SJSA1 (cell line): ENCODE results near the gene ABHD2. TPM values are rescaled to one million over a fixed set of nuclear protein-coding genes. Genes with fewer than 3 reads are reported as not detected.

Source experiments
- DNase-seq, 2 experiments: peaks; one replicate each; pipeline ENCODE4 v3.0.0-alpha.2; 2015 to 2020; ENCODE audit warnings: low spot score in 2 of 2, low read depth in 1 of 2
- H3K27ac ChIP-seq: fragments of 250-450 bp; sonication (Bioruptor Pico); 2 replicates; pipeline ENCODE4 v1.5.1; 2020; ENCODE audit warnings: mild to moderate bottlenecking, moderate library complexity
- H3K27me3 ChIP-seq: fragments of 250-450 bp; sonication (Bioruptor Pico); replicated peaks from 2 replicates; pipeline ENCODE4 v1.5.1; 2020; ENCODE audit warnings: mild to moderate bottlenecking, moderate library complexity
- H3K36me3 ChIP-seq: fragments of 250-450 bp; sonication (Bioruptor Pico); 2 replicates; pipeline ENCODE4 v1.5.1; 2020; ENCODE audit warnings: mild to moderate bottlenecking
- H3K4me1 ChIP-seq: fragments of 250-450 bp; sonication (Bioruptor Pico); replicated peaks from 2 replicates; pipeline ENCODE4 v1.6.1; 2021; ENCODE audit warnings: mild to moderate bottlenecking
- H3K4me3 ChIP-seq: fragments of 250-450 bp; sonication (Bioruptor Pico); 2 replicates; pipeline ENCODE4 v1.5.1; 2020; ENCODE audit warnings: mild to moderate bottlenecking
- H3K9me3 ChIP-seq: fragments of 250-450 bp; sonication (Bioruptor Pico); replicated peaks from 2 replicates; pipeline ENCODE4 v1.5.1; 2020; ENCODE audit warnings: mild to moderate bottlenecking
- total RNA-seq: library from RNA; depleted of rRNA; stranded (reverse); fragments of >200 nt; shearing (Covaris generic); gene quantifications from 2 replicates; pipeline ENCODE4 v1.2.3, GENCODE V29; 2014

ABHD2 gene
- total RNA-seq, 1 experiment from 2014 or later, result 32.6 TPM

GRCh38 chr15:89066280-89066679 is 22.0 kb upstream of the ABHD2 start:
- no peaks in the 10 kb centered on the region for H3K4me1 ChIP-seq
- H3K4me3 ChIP-seq, result no peak overlapping the region
- no peak overlapping the region for H3K27ac ChIP-seq
- peaks cover 18% of the 10 kb centered on the region for H3K9me3 ChIP-seq
- no peak for DNase-seq
- no peaks in the 10 kb centered on the region for H3K27me3 ChIP-seq
- no peaks in the 10 kb centered on the region for H3K36me3 ChIP-seq

GRCh38 chr15:89067751-89068150 is 20.5 kb upstream of the ABHD2 start:
- Histone ChIP-seq H3K27ac (no peak overlapping the region), H3K4me1 (no peaks in the 10 kb centered on the region), H3K4me3 (no peak overlapping the region), H3K36me3 (no peaks in the 10 kb centered on the region), H3K27me3 (no peaks in the 10 kb centered on the region), H3K9me3 (peaks cover 18% of the 10 kb centered on the region)
- no peak for DNase-seq

- no peaks in the 10 kb centered on the region for H3K27me3 ChIP-seq
- H3K36me3 ChIP-seq, result no peaks in the 10 kb centered on the region
- peaks cover 18% of the 10 kb centered on the region for H3K9me3 ChIP-seq
- no peak for DNase-seq
- H3K27ac ChIP-seq, result no peak overlapping the region
- H3K4me3 ChIP-seq, result no peak overlapping the region
- no peaks in the 10 kb centered on the region for H3K4me1 ChIP-seq
Observed at GRCh38 chr15:89068325-89068784, 19.9 kb upstream of the ABHD2 start.

- Histone ChIP-seq H3K9me3 (peaks cover 18% of the 10 kb centered on the region), H3K4me1 (no peaks in the 10 kb centered on the region), H3K36me3 (no peaks in the 10 kb centered on the region), H3K4me3 (no peak overlapping the region), H3K27ac (no peak overlapping the region), H3K27me3 (no peaks in the 10 kb centered on the region)
- no peak for DNase-seq
Observed at GRCh38 chr15:89070197-89071124, 17.8 kb upstream of the ABHD2 start.

- no peak overlapping the region for H3K27ac ChIP-seq
Observed at GRCh38 chr15:89071471-89071870, 16.8 kb upstream of the ABHD2 start.

GRCh38 chr15:89072277-89072869 is 15.9 kb upstream of the ABHD2 start:
- peaks cover 5% of the 10 kb centered on the region for H3K9me3 ChIP-seq
- H3K4me3 ChIP-seq, result no peak overlapping the region
- no peaks in the 10 kb centered on the region for H3K4me1 ChIP-seq
- DNase-seq, result no peak
- no peak overlapping the region for H3K27ac ChIP-seq
- H3K27me3 ChIP-seq, result no peaks in the 10 kb centered on the region
- H3K36me3 ChIP-seq, result no peaks in the 10 kb centered on the region

More at GRCh38 chr15:89071471-89071870, 16.8 kb upstream of the ABHD2 start:
- Histone ChIP-seq H3K9me3 (peaks cover 11% of the 10 kb centered on the region), H3K36me3 (no peaks in the 10 kb centered on the region), H3K4me1 (no peaks in the 10 kb centered on the region), H3K4me3 (no peak overlapping the region), H3K27me3 (no peaks in the 10 kb centered on the region)
- DNase-seq, result no peak

DNA sequence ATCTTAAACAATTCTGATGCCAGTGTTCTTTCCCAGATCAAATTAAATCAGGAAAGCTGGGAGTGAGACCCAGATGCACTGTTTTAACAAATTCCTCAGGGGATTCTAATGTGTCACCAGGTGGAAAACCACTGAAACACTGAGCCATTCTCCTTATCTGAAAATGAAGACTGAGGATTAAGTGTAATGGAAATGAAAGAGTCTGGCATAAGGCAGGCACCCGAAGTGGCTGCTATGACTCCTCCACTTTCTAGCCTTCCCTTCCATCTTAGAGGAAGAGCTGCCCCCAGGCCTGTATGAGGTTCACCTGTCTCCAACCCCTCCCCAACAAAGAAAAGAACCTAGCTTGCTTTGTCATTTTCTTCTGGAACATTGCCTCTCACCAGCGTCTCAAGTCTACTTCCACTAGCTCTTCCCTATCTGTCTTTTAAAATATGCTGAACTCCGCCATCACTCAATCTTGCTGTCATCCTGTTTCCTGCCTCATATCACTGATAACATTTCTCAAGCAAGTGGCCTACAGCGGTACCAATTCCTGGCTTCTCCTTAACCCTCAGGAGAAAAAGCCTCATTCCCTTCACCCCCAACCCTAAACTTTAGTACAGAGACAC is 13.7 kb upstream of the ABHD2 start:
- no peak for DNase-seq
- no peaks in the 10 kb centered on the region for H3K27me3 ChIP-seq
- no peaks in the 10 kb centered on the region for H3K36me3 ChIP-seq
- H3K4me1 ChIP-seq, result no peaks in the 10 kb centered on the region
- no peaks in the 10 kb centered on the region for H3K9me3 ChIP-seq
- no peak overlapping the region for H3K27ac ChIP-seq
- H3K4me3 ChIP-seq, result no peak overlapping the region

GRCh38 chr15:89075101-89075640 is 13.1 kb upstream of the ABHD2 start:
- H3K27ac ChIP-seq, result no peak overlapping the region
- H3K27me3 ChIP-seq, result no peaks in the 10 kb centered on the region
- H3K36me3 ChIP-seq, result no peaks in the 10 kb centered on the region
- no peaks in the 10 kb centered on the region for H3K4me1 ChIP-seq
- no peaks in the 10 kb centered on the region for H3K9me3 ChIP-seq
- DNase-seq, result no peak
- H3K4me3 ChIP-seq, result no peak overlapping the region

DNA sequence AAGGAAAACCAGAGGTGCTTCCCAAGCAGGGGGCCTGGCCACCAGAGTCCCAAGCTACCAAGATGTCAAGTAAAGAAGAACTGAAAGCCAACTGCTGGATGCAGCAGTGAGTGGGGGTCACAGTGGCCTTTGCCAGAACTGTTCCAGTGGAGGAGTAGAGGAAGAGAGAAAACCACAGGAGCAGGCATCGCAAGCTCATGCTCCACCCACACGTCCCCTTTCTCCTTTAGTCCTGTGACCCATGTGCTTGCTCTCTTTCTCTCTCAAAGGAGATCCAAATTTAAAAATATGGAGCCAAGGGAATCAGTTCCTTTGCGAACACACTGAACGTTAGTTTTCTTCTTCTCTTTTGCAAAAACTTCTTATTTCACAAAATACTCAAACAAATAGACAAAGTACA is 12.4 kb upstream of the ABHD2 start:
- Histone ChIP-seq H3K27ac (no peak overlapping the region), H3K9me3 (no peaks in the 10 kb centered on the region), H3K4me3 (no peak overlapping the region), H3K4me1 (no peaks in the 10 kb centered on the region), H3K36me3 (no peaks in the 10 kb centered on the region), H3K27me3 (no peaks in the 10 kb centered on the region)
- no peak for DNase-seq

DNA sequence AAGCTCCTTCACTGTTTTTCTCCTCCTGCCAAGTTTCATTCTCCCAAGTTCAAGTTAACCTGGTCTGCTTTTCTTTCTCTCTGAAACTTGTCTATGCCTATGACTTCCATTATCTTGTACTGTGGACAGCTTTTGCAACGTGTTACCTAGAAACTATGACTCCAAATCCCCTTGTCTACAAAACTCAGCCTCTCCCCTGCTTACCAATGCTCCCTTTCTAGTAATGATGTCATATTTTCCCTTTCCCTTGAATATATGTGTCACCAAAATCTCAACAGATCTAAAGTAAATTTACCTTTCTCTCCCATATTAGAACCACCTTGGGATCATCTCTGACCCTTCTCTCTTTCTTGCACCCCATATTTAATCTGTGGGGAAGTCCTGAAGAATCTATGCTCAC is 10.5 kb upstream of the ABHD2 start:
- H3K4me3 ChIP-seq, result no peak overlapping the region
- H3K27ac ChIP-seq, result no peak overlapping the region
- H3K27me3 ChIP-seq, result no peaks in the 10 kb centered on the region
- H3K36me3 ChIP-seq, result no peaks in the 10 kb centered on the region
- H3K4me1 ChIP-seq, result no peaks in the 10 kb centered on the region
- DNase-seq, result no peak
- no peaks in the 10 kb centered on the region for H3K9me3 ChIP-seq

DNA sequence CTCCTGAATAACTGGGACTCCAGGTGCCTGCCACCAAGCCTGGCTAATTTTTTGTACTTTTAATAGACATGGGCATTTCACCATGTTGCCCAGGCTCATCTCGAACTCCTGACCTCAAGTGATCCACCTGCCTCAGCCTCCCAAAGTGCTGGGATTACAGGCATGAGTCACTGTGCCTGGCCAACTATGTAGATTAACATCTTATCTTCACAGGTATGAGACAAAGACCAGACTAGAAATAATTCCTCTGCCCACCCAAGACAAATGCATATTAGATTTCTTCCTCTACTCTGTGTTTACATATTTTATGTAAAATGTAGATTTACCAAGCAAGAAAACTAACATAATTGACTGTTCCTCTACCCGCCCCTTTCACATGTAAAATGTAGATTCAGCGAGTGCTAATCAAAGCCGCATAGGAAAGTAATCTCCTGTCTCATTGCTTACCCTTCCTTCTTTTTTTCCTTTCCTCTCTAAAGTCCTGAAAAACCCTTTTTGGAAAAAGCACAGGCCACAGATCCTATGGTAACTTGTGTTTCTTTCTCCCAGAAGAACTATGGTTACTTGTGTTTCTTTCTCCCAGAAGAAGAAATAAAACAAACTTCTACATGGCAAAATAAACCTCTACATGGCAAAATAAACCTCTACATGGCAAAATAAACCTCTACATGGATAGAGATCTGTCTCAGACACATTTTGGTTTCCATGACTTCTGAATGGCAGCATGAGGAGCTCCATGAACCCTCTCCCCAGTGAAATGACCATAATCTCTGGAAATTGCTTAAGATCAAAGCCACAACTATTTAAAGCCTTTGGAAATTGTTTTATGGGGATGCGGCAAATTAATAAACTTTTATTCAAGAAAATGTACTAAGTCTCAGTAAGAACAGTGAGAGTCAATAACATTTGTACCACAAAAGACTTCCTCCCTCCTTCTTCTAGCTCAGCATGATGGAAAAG is 9.1 kb upstream of the ABHD2 start:
- Histone ChIP-seq H3K9me3 (no peaks in the 10 kb centered on the region), H3K4me3 (no peak overlapping the region), H3K4me1 (no peaks in the 10 kb centered on the region), H3K36me3 (no peaks in the 10 kb centered on the region), H3K27me3 (no peaks in the 10 kb centered on the region), H3K27ac (no peak overlapping the region)
- no peak for DNase-seq

DNA sequence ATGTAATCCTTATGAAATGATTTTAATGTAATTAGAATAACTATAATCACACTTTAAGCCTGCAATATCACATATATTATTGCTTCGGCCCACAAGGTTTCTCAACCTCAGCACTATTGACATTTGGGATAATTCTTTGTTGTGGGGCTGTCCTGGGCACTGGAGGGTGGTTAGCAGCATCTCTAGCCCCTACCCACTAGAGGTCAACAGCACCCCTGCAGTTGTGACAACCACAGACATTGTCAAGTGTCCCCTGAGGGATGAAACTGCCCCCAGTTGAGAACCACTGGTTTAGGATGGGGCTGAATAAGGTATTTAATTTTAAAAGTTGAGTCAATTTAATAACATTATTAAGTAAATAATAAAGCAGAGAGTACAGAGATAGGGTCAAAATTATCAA is 6.4 kb upstream of the ABHD2 start:
- no peaks in the 10 kb centered on the region for H3K9me3 ChIP-seq

GRCh38 chr15:89083246-89083645 is 5.0 kb upstream of the ABHD2 start:
- Histone ChIP-seq H3K27me3 (no peaks in the 10 kb centered on the region), H3K36me3 (no peaks in the 10 kb centered on the region), H3K27ac (no peak overlapping the region), H3K4me1 (peaks cover 11% of the 10 kb centered on the region), H3K9me3 (no peaks in the 10 kb centered on the region), H3K4me3 (no peak overlapping the region)
- DNase-seq, result no peak

More for the DNA sequence above, 6.4 kb upstream of the ABHD2 start:
- no peak for DNase-seq
- Histone ChIP-seq H3K27me3 (no peaks in the 10 kb centered on the region), H3K27ac (no peak overlapping the region), H3K36me3 (no peaks in the 10 kb centered on the region), H3K4me1 (peaks cover 2% of the 10 kb centered on the region), H3K4me3 (no peak overlapping the region)
